NCI-H446 treated with DMSO at 0.1 percent for 48 hours (cell line): ENCODE results near the gene UAP1L1.
A peak's percentile ranks its signal among the peaks of the same experiment; 100 is the strongest.

Source experiments
- DNase-seq: peaks from one replicate; lab custom pipeline; 2025; lab: John Stamatoyannopoulos, UW

UAP1L1 gene

DNA sequence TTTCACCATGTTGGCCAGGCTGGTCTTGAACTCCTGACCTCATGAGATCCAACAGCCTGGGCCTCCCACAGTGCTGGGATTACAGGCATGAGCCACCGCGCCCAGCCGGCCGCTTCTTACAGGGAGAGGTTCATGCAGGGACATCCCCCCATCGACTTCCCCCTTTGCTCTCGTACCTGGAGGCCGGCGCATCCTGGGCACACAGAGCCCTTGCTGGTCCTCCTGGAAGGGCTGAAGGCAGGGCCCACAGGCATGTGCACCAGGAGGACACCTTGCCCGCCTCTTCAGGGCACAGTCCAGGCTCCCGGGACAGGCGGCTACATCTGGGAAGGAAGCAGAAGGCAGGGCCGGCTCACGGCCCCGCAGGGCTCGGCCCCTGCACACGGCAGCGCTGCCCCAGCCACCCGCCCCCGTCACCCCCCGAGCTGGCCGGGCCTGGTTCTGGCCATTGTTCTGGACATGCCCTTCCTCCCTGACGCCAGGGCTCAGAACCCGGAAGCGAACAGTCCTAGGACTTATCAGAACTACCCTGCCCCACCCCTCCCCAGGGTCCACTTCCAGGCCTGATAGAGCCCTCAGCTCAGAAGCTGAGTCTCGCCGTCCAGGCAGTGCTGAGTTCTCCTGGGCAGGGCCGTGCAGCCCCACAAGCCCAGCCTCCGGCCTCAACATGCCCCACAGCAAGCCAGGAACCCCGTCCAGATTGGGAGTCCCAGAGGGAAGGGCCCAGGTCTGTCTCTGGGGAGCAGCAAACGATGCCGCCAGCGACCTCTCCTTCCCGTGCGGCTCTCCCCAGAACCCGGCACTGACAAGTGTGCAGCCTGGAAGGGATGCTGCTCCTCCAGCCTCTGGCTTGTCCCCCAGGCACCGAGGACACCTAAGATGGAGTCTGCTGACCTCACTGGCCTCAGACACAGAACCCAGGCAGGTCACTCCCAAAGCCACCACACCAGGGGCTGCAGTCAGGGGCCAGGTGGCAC lies 34.3 kb upstream of the UAP1L1 start:
- DNase-seq, result no peak

- no peak for DNase-seq
Measured at GRCh38 chr9:137044037-137044436, 33.3 kb upstream of the UAP1L1 start.

- no peak for DNase-seq
Measured at GRCh38 chr9:137044502-137045177, 32.7 kb upstream of the UAP1L1 start.

- DNase-seq, result no peak
Measured at GRCh38 chr9:137045294-137046087, 31.8 kb upstream of the UAP1L1 start.

GRCh38 chr9:137046088-137046787 lies 31.1 kb upstream of the UAP1L1 start, which contains the start of gene NPDC1:
NPDC1 (minus strand) TSS chr9:137046177; CDS start chr9:137045989, 188 bp downstream.
- no peak for DNase-seq

DNA sequence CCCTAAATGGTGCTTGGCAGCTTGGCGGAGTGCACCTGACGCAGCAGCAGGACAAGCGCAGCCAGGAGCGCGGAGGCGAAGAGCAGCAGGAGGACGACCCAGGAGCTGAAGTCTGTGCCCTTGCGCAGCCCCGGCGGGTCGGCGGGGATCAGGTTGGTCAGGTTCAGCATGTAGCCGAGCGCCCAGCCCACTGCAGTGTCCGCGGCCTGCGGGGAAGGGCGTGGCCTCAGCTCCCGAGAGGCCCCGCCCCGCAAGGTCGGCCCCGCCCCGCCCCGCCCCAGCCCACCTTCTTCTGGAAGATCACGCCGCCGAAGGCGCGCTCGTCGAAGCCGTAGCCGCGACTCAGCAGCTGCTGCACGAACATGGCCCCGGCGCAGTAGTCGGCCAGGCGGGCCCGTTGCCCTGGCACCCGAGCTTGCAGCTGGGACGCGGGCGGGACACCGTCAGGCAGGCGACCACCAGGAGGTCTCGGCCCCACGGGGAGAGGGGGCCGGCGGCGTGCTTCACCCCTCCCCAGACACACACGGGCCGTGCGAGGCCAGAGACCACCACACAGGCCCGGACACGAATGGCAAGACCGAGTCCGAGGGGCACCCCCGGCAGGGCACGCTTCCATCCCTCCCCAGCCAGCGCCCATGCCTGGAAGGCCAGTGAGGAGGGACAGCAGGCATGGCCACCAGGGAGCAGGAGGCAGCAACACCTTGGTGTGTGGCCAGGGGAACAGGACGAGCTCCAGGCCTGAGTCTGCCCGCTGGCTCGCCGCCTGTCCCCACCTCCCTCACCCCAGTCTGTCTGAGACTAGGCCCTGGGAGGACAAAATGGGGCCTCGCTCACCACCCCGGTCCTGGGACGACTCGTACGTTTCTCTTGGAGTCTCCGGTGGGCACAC lies 28.4 kb upstream of the UAP1L1 start:
- DNase-seq, result no peak

- no peak for DNase-seq
Measured at GRCh38 chr9:137049544-137050449, 27.5 kb upstream of the UAP1L1 start.

- no peak for DNase-seq
Measured at GRCh38 chr9:137050570-137050969, 26.7 kb upstream of the UAP1L1 start.

DNA sequence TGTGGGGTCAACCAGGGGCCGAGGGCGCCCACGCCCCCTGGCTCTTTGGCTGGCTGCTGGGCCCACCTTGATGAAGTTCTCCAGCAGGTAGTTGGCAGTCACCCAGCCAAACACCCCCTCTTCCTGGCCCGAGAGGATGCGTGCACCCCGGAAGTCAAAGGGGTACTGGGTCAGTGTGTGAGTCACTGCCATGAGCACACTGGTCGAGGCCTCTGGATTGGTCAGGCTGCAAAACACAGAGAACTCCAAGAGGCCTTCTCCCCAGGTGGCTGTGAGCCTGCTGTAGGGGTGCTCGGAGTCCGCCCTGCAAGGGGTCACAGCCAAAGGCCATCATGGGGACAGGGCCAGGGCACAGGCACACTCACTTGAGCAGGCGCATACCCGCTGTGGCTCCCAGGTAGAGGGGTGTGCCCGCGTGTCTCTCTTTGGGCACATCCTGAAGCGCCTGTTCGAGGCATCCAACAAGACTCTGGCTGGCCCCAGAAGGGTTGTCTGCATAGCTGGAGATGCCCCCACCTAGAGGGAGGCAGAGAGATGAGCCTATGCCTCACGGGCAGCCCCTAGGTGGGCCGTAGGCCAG lies 26.1 kb upstream of the UAP1L1 start:
- no peak for DNase-seq

DNA sequence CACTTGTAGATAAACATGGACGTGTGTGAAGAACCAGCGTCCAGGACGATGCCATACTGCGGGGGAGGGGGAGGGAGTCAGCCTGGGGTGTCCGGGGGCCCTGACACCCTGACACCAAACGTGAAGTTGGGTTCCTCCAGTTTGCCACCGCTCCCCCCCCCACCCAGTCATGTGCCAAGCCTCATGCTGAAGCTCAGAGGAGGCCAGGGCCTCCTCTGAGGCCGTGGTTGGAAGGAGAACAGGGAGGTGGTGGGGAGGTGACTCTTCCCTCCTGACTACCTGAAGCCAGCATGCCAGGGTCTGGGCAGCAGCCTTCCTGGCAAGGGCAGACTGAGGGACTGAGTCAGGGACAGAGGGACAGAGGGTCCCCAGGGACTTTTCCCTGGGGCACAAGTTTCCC lies 25.0 kb upstream of the UAP1L1 start:
- no peak for DNase-seq

- DNase-seq, result no peak
Measured at GRCh38 chr9:137052998-137053943, 24.0 kb upstream of the UAP1L1 start.

DNA sequence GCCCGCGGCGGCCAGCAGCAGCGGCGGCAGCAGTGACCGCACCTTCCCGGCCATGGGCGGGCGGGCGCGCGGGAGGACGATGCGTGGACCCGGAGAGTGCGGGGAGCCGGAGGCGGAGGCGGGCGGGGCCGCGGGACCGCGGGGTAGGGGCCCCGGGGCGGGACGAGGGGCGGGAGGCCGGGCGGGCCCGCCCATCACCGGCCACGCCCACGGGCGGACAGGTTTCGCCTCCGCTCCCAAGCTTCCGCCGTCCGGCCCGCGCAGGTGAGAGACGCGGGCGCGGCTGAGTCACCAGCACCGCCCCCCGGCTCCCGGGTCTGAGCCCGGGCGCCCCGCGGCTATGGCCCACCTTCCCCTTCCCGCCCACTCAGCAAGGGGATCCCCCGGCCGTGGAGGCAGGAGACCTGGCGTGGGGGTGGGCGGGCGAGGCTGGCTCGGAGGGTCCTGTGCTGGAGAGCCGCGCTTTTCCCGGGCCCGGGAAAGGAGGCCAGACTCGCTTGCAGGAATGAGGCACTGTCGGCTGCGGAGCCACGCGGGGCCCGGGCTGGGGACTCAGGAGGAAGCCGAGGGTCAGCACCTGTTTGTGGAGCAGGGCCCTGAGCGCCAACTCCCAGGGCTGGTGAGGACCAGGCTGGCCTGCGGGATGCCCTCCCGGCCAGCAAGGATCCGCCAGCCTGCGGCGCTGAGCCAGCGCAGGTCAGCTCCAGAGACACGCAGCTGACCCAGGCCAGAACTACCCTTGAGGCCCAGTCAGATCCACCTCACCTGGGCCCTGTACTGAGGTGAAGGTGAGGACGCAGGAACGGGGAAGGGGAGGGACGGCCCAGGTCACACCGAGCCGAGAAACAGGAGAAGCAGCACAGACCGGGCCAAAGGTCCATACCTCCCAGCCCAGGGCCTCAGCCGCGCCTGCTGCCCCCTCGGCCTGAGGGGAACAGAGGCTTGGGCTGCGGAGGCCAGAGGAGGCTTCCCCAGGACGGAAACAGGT lies 23.1 kb upstream of the UAP1L1 start, which contains the start of gene ENTPD2:
Gene ENTPD2 (minus strand): TSS at position 118 of the 988 bp plus-strand sequence. CDS start 64 bp downstream, at position 54.
- DNase-seq, result no peak

- DNase-seq, result no peak
Measured at GRCh38 chr9:137054932-137055384, 22.4 kb upstream of the UAP1L1 start.

- DNase-seq, result peak; percentile 73
Measured at GRCh38 chr9:137055385-137056364, 21.6 kb upstream of the UAP1L1 start.

DNA sequence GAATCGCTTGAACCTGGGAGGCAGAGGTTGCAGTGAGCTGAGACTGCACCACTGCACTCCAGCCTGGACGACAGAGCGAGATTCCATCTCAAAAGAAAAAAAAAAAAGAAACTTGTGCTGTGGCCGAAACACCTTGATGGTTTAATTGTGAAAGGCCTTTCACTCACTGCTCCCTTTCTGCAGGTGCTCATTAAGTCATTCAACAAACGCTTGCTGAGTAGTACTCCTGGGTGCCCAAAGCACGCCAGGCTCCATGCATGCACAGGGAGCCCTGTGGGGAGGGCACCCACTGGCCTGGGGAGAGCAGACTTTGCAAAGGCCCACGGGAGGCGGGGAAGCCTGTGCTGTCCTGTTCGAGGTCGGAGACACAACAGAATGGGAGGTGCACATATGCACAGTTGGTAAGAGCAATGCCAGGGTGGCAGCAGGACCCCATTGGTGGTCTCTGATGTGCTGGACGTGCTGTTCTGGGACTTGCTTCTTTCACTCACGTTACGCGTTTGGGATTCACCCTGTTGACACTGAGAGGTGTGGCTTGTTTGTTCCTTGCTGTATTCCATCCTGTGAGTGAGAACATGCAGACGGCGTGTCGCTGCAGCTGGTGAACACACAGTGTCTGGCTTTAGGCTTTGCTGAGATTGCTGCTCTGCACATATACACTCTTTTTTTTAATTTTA lies 20.4 kb upstream of the UAP1L1 start:
- DNase-seq, result no peak
